HepG2 (cell line): ENCODE measurements around the gene PELI2. TPM values are rescaled to one million over a fixed set of nuclear protein-coding genes. Genes with fewer than 3 reads are reported as not detected.

Source experiments
- ATAC-seq: fragments of 200-7000 bp; cut with Tn5 transposase; 3 replicates; pipeline ENCODE4 v1.9.1; 2020; ENCODE audit warnings: mild to moderate bottlenecking, moderate library complexity
- BruUV-seq: library from RNA; stranded (reverse); fragments of 400-500 nt; replicated peaks from 2 replicates; lab custom pipeline; 2021; lab: Mats Ljungman, UMichigan
- CTCF ChIA-PET: fragments of 300-600 bp; formaldehyde crosslinking; extraction: SDS; loops from one replicate; lab custom pipeline; 2021; ENCODE audit warnings: low total read pairs, inconsistent platforms, low intra/inter-chr PET ratio; lab: Yijun Ruan, JAX
- POLR2A ChIA-PET: fragments of 350-600 bp; sonication (Branson Sonifier 250); formaldehyde crosslinking; loops from one replicate; lab custom pipeline; 2020; ENCODE audit warnings: antibody characterized with exemption, inconsistent platforms; lab: Yijun Ruan, JAX
- DNase-seq: peaks from one replicate; pipeline ENCODE4 v3.0.0-alpha.2; 2015; ENCODE audit warnings: low spot score
- FAIRE-seq: peaks from 3 replicates; lab custom pipeline; 2011; peaks lifted over from hg19 to GRCh38; lab: Jason Lieb, UNC
- H2AFZ ChIP-seq: one replicate; pipeline ENCODE4 v1.6.1; 2011; ENCODE audit warnings: low read length, inconsistent platforms
- H3K27ac ChIP-seq: fragments of 300-600 bp; 3 replicates; pipeline ENCODE4 v1.8.0; 2011; ENCODE audit warnings: mixed run types, mild to moderate bottlenecking, mixed read lengths, low read length, inconsistent platforms; ENCODE audit not compliant: insufficient read depth; ENCODE audit errors: extremely low read length
- H3K27me3 ChIP-seq, 2 experiments: fragments of 200-600 bp in 1 of 2; 2 replicates in 1 of 2; 3 replicates in 1 of 2; pipeline versions ENCODE4 v1.6.0 to v1.8.0; 2011; ENCODE audit warnings: low read length in 2 of 2, mild to moderate bottlenecking in 2 of 2, moderate library complexity in 2 of 2, inconsistent platforms in 1 of 2; ENCODE audit not compliant: insufficient read depth in 2 of 2, control insufficient read depth in 1 of 2
- H3K36me3 ChIP-seq, 2 experiments: fragments of 200-600 bp in 1 of 2; replicated peaks in 1 of 2; 2 replicates in 1 of 2; 3 replicates in 1 of 2; pipeline versions ENCODE4 v1.5.1 to v1.8.0; 2011; ENCODE audit warnings: low read length in 2 of 2, inconsistent platforms in 1 of 2; ENCODE audit not compliant: insufficient read depth in 2 of 2, control insufficient read depth in 1 of 2
- H3K4me1 ChIP-seq: 2 replicates; pipeline ENCODE4 v1.5.1; 2012; ENCODE audit warnings: low read length, inconsistent platforms; ENCODE audit not compliant: insufficient read depth
- H3K4me2 ChIP-seq: 2 replicates; pipeline ENCODE4 v1.6.0; 2011; ENCODE audit warnings: low read depth, low read length, inconsistent platforms
- H3K4me3 ChIP-seq, 3 experiments: fragments of 200-600 bp in 1 of 3; sonication (generic), shearing (Covaris generic) in 1 of 3; replicated peaks in 1 of 3; 2 replicates each; pipeline ENCODE4 v1.5.1; 2011 to 2016; ENCODE audit warnings: low read length in 3 of 3, inconsistent platforms in 2 of 3, low read depth in 2 of 3, mild to moderate bottlenecking in 2 of 3, control low read depth in 1 of 3, mixed read lengths in 1 of 3; ENCODE audit not compliant: insufficient read depth in 1 of 3
- H3K79me2 ChIP-seq: one replicate; pipeline ENCODE4 v1.6.1; 2011; ENCODE audit warnings: low read length, inconsistent platforms; ENCODE audit not compliant: insufficient read depth
- H3K9ac ChIP-seq: 2 replicates; pipeline ENCODE4 v1.6.0; 2011; ENCODE audit warnings: mild to moderate bottlenecking, low read depth, low read length, inconsistent platforms; ENCODE audit not compliant: insufficient read depth
- H3K9me3 ChIP-seq: 2 replicates; pipeline ENCODE4 v1.5.1; 2012; ENCODE audit warnings: mild to moderate bottlenecking, low read length
- H4K20me1 ChIP-seq: 2 replicates; pipeline ENCODE4 v1.6.0; 2011; ENCODE audit warnings: inconsistent platforms, mild to moderate bottlenecking, low read length, moderate library complexity; ENCODE audit not compliant: insufficient read depth
- GPN1 ChIP-seq: sonication (generic); formaldehyde crosslinking; IDR thresholded peaks from 2 replicates; pipeline ENCODE4 v1.5.1; 2020; ENCODE audit warnings: missing genetic modification reagents, borderline replicate concordance
- PRDM4 ChIP-seq: sonication (generic); formaldehyde crosslinking; IDR thresholded peaks from 2 replicates; pipeline ENCODE4 v1.9.0; 2021; ENCODE audit warnings: missing genetic modification reagents, borderline replicate concordance
- SP5 ChIP-seq: IDR thresholded peaks from 2 replicates; pipeline ENCODE4 v1.6.1; 2016; ENCODE audit warnings: low read depth, borderline replicate concordance
- UBTF ChIP-seq: sonication (generic); formaldehyde crosslinking; IDR thresholded peaks from 2 replicates; pipeline ENCODE4 v1.4.0; 2020; ENCODE audit warnings: mild to moderate bottlenecking, missing genetic modification reagents
- WIZ ChIP-seq: sonication (generic); formaldehyde crosslinking; IDR thresholded peaks from 2 replicates; pipeline ENCODE4 v1.5.1; 2020; ENCODE audit warnings: mild to moderate bottlenecking, missing genetic modification reagents
- ZNF232 ChIP-seq: sonication (generic); formaldehyde crosslinking; IDR thresholded peaks from 2 replicates; pipeline ENCODE4 v1.4.0; 2020; ENCODE audit warnings: missing genetic modification reagents, borderline replicate concordance
- ZNF253 ChIP-seq: sonication (generic); formaldehyde crosslinking; IDR thresholded peaks from 2 replicates; pipeline ENCODE4 v1.8.0; 2022; ENCODE audit warnings: mild to moderate bottlenecking, missing genetic modification reagents, borderline replicate concordance
- ZNF724P ChIP-seq: sonication (generic); formaldehyde crosslinking; IDR thresholded peaks from 2 replicates; pipeline ENCODE4 v1.8.0; 2022; ENCODE audit warnings: missing genetic modification reagents, borderline replicate concordance
- whole genome bisulfite sequencing: methylation state at CpG from one replicate; pipeline ENCODE4 v1.1.6; 2017; ENCODE audit warnings: low lambda C conversion rate; 5-methylcytosine and 5-hydroxymethylcytosine counted together
- in situ Hi-C: cut with HindIII; loops from 2 replicates; pipeline ENCODE4 v1.10.0; 2017; ENCODE audit warnings: low pct_unique_long_range_greater_than_20kb; ENCODE audit not compliant: extremely low pct_ligation_motif_present
- intact Hi-C: fragments of 100-400 bp; cut with micrococcal nuclease; formaldehyde crosslinking; loops from one replicate; pipeline ENCODE4 v1.10.0; 2022; ENCODE audit not compliant: unreplicated experiment
- polyA plus RNA-seq, 8 experiments: library from polyadenylated mRNA; depleted of rRNA in 3 of 8; stranded (reverse) in 7 of 8; unstranded in 1 of 8; fragments of >200 nt; fragmentation: Illumina TruSeq in 4 of 8; extraction: Trizol in 4 of 8; gene quantifications; 2 replicates each; pipeline versions ENCODE4 v1.2.1 to v1.2.3, GENCODE V29; 2011 to 2016; ENCODE audit warnings: low read depth in 4 of 8, missing spikeins in 1 of 8, mixed read lengths in 1 of 8; ENCODE audit not compliant: insufficient read depth in 1 of 8
- total RNA-seq, 5 experiments: library from RNA; depleted of rRNA; stranded (reverse); fragments of >200 nt; fragmentation: Illumina TruSeq; extraction: Trizol; gene quantifications; 2 replicates each; pipeline ENCODE4 v1.2.3, GENCODE V29; 2016; ENCODE audit warnings: low read depth in 1 of 5

Gene PELI2
- total and polyA plus RNA-seq, 2 of the 13 experiments (the other 11 are each of a cell fraction or from before 2014, with no cell fraction given), result 0.07 TPM; not detected in 1

- ChIA-PET POLR2A (no interaction called here), CTCF (no interaction called here)
- H3K27me3 ChIP-seq, result no peaks in the 10 kb centered on the region; a peak in 1 of 5 replicates
- no peak for TF ChIP-seq PRDM4 (CRISPR knock-in tag)
- DNase-seq (no peak), ATAC-seq (no peak), FAIRE-seq (no peak)
- intact Hi-C loops, result no loop called here
- in situ Hi-C loops, result no loop called here
- whole genome bisulfite sequencing, result 62% methylated on average over 4 of the region's 5 CpGs
- no peaks in the 10 kb centered on the region for H3K4me1 ChIP-seq
- no peak overlapping the region for H3K9ac ChIP-seq
- H3K36me3 ChIP-seq, result no peaks in the 10 kb centered on the region
- H3K4me3 ChIP-seq, result no peak overlapping the region
- no peaks in the 10 kb centered on the region for H3K9me3 ChIP-seq
- no TSS peak for BruUV-seq
- no peaks in the 10 kb centered on the region for H4K20me1 ChIP-seq
- H3K79me2 ChIP-seq, result no peaks in the 10 kb centered on the region
- H3K4me2 ChIP-seq, result no peak overlapping the region
- H2AFZ ChIP-seq, result no peak overlapping the region
- H3K27ac ChIP-seq, result no peak overlapping the region
These were observed 157.9 kb downstream of the PELI2 start for GRCh38 chr14:56276108-56276507.

- 0% methylated on average over 1 of the region's 1 CpG for WGBS
- Histone ChIP-seq H2AFZ (no peak overlapping the region), H3K79me2 (no peaks in the 10 kb centered on the region), H3K4me3 (no peak overlapping the region), H3K27me3 (no peaks in the 10 kb centered on the region), H3K36me3 (no peaks in the 10 kb centered on the region), H3K4me2 (no peak overlapping the region), H4K20me1 (no peaks in the 10 kb centered on the region), H3K27ac (no peak overlapping the region), H3K9me3 (no peaks in the 10 kb centered on the region), H3K9ac (no peak overlapping the region), H3K4me1 (no peaks in the 10 kb centered on the region)
- no TSS peak for BruUV-seq
- in situ Hi-C loops (no loop called here), intact Hi-C loops (no loop called here)
- DNase-seq (no peak), ATAC-seq (no peak), FAIRE-seq (no peak)
- CTCF ChIA-PET, result no interaction called here
- POLR2A ChIA-PET, result no interaction called here
- TF ChIP-seq WIZ (no peak), ZNF724P (CRISPR knock-in tag) (no peak), ZNF232 (CRISPR knock-in tag) (no peak), SP5 (no peak), UBTF (no peak), GPN1 (CRISPR knock-in tag) (no peak), ZNF253 (no peak)
These were observed 160.2 kb downstream of the PELI2 start for GRCh38 chr14:56278383-56278782.
